ENCODE measurements around the gene CABYR. TPM values are rescaled to one million over a fixed set of nuclear protein-coding genes. Genes with fewer than 3 reads are reported as not detected.

Gene CABYR
- total RNA-seq, 1 donor from 2014 or later = not detected

DNA sequence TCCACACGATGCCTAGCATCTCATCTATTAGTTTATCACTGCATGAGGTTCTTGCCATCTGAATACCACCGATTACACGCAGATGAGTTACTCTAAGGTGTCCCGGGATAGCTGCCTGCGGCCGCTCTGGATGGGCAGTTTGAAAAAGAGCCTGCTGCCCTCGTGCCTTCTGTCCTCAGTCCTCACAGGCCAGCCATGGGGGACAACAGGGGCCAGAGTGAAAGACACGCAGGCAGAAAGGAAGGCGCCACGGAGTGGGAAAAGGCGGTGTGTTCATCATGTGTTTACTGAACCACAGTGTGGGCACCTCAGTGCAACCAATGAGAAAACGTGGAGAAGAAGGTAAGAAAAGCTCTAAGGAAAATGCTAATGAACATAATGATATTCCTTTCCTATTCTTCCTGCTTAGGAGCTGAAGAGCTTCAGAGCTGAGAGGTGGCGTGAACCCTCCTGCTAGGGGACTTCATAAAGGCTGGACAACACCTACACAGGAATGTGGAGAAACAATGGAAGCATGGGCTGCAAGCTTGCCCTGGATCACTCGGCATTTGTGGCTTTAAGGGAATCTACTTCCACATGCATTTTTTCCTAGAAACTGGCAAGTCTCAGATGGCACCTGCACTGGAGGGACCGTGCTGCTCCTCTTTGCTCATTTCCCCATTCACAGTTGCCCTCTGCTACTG, 50.9 kb downstream of the CABYR start:
- Histone ChIP-seq H3K4me1 (no peaks in the 10 kb centered on the region), H3K27me3 (no peaks in the 10 kb centered on the region), H3K4me3 (no peak overlapping the region), H3K36me3 (peaks cover 0 to 4% of the 10 kb centered on the region in 2 donors), H3K27ac (no peak overlapping the region), H3K9me3 (no peaks in the 10 kb centered on the region)
- no peak for DNase-seq (ENCODE audit: low spot score in 2 of 2)
- intact Hi-C loops (cut with DNase I) = no loop called here
- TF ChIP-seq, protein P1, sequence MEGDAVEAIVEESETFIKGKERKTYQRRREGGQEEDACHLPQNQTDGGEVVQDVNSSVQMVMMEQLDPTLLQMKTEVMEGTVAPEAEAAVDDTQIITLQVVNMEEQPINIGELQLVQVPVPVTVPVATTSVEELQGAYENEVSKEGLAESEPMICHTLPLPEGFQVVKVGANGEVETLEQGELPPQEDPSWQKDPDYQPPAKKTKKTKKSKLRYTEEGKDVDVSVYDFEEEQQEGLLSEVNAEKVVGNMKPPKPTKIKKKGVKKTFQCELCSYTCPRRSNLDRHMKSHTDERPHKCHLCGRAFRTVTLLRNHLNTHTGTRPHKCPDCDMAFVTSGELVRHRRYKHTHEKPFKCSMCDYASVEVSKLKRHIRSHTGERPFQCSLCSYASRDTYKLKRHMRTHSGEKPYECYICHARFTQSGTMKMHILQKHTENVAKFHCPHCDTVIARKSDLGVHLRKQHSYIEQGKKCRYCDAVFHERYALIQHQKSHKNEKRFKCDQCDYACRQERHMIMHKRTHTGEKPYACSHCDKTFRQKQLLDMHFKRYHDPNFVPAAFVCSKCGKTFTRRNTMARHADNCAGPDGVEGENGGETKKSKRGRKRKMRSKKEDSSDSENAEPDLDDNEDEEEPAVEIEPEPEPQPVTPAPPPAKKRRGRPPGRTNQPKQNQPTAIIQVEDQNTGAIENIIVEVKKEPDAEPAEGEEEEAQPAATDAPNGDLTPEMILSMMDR (IDR thresholded peaks at IDR 0.05) = no peak

DNA sequence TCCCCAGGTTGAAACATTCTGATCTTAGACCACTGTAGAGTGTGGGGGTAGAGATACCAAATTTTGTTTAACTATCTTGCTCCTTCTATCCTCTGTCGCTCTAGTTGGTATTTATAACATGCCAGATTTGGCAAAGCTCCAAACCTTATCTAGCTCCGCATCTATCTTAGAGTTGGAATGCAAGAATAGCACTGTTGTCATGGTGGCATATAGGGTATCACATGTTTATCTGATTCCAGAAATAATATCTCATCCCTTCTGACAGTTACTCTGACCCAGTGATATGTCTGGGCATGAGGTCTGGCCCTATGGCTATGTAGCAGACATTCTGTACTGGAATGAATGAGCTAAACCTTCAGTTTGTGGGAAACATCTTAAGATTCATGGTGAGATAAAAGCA, 51.7 kb downstream of the CABYR start:
- Histone ChIP-seq H3K4me3 (no peak overlapping the region), H3K36me3 (peaks cover 0 to 2% of the 10 kb centered on the region in 2 donors), H3K27ac (no peak overlapping the region), H3K27me3 (no peaks in the 10 kb centered on the region), H3K9me3 (no peaks in the 10 kb centered on the region), H3K4me1 (no peaks in the 10 kb centered on the region)
- DNase-seq (ENCODE audit: low spot score in 2 of 2) = no peak
- intact Hi-C loops (cut with DNase I) = no loop called here
- TF ChIP-seq, protein P1 (IDR thresholded peaks at IDR 0.05) = no peak

DNA sequence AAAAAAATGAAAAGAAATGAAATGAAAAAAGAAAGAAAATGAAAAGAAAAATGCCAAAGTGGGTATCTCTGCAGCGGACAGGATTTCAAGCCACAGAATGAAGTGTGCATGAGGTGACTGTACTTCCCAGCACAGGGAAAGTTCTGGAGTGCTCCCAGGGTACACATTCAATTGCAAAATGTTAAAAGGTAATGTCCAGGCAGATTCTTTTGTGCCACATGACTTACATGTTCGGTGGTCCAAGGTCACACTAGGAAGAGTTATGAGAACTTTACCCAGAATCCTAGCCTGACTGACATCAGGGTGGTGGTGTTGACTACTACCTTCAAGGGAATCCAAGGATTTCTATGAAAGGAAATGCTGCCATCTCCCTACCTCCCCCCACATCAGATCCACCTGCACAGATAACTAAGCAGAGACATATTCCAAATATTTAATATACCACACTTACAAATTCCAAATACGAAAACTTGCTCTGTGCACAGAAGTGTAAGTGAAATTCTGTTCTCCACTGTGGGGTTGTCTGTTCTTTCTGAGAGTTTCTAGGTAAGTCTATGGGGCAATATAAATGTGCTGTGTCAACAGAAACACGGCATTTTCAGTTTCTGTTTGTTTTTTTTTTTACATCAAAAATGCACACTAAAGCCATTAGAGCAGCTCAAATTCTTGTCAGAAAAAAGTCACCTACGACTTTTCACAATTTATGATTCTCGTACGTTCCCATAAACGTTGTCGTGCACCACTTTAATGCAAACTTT, 56.6 kb downstream of the CABYR start:
- intact Hi-C loops (cut with DNase I) = no loop called here
- Histone ChIP-seq H3K27me3 (no peaks in the 10 kb centered on the region), H3K36me3 (no peaks in the 10 kb centered on the region), H3K27ac (no peak overlapping the region), H3K4me3 (no peak overlapping the region), H3K4me1 (no peaks in the 10 kb centered on the region), H3K9me3 (no peaks in the 10 kb centered on the region)
- TF ChIP-seq, protein P1 (IDR thresholded peaks at IDR 0.05) = no peak
- no peak for DNase-seq (ENCODE audit: low spot score in 2 of 2)

DNA sequence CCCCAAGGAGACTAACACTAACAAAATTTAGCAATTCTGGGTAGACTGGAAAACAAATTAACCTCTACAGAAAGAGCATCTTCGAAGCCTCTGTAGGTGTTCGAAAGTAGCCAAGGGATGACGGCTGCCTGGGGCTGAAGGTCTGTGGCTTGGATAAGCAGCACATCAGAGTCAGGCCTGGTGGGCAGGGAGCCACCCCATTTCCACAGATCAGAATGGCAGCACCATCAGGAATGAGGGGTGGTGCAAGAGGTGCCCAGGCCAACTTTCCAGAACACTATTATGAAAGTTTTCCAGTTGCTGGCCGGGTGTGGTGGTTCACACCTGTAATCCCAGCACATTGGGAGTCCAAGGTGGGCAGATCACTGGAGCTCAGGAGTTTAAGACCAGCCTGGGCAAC, 57.9 kb downstream of the CABYR start:
- Histone ChIP-seq H3K27me3 (no peaks in the 10 kb centered on the region), H3K27ac (no peak overlapping the region), H3K4me1 (no peaks in the 10 kb centered on the region), H3K4me3 (no peak overlapping the region), H3K36me3 (no peaks in the 10 kb centered on the region), H3K9me3 (no peaks in the 10 kb centered on the region)
- TF ChIP-seq, protein P1 (IDR thresholded peaks at IDR 0.05) = no peak
- intact Hi-C loops (cut with DNase I) = no loop called here
- no peak for DNase-seq (ENCODE audit: low spot score in 2 of 2)

DNA sequence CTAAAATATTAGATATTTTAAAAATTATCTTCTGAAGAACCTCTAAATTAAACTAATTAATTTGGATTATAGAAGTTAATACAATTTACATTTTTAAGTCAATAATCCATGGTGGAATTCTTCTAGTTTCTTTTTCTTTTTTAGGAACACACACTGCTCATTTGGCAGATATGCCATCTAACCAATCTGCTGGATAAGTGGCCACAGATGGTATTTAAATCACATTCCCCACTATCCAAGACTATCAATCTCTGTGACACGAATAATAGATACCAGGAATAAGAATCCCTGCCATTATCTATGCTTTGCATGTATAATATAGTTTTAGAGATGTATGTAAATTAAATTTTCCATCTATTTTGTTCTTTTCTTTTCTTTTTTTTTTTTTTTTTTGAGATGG, 58.5 kb downstream of the CABYR start:
- H3K27me3 ChIP-seq = no peaks in the 10 kb centered on the region
- intact Hi-C loops (cut with DNase I) = no loop called here
- DNase-seq (ENCODE audit: low spot score in 2 of 2) = no peak
- TF ChIP-seq, protein P1 (IDR thresholded peaks at IDR 0.05) = no peak
- no peaks in the 10 kb centered on the region for H3K36me3 ChIP-seq
- no peaks in the 10 kb centered on the region for H3K9me3 ChIP-seq
- no peak overlapping the region for H3K4me3 ChIP-seq
- H3K4me1 ChIP-seq = no peaks in the 10 kb centered on the region
- H3K27ac ChIP-seq = no peak overlapping the region

Measured in ascending aorta (tissue), 2 donors.